NCI-H2196 (cell line): Measurements from ENCODE around the gene BRINP2.
"Not testable (repeated sequence)": the region's sequence is repeated elsewhere in the genome, so short reads cannot be mapped to it uniquely, and the experiment has no call there.

Source experiments
- DNase-seq: peaks from one replicate; lab custom pipeline; 2025; ENCODE audit not compliant: unreplicated experiment; lab: John Stamatoyannopoulos, UW

The BRINP2 gene

DNA sequence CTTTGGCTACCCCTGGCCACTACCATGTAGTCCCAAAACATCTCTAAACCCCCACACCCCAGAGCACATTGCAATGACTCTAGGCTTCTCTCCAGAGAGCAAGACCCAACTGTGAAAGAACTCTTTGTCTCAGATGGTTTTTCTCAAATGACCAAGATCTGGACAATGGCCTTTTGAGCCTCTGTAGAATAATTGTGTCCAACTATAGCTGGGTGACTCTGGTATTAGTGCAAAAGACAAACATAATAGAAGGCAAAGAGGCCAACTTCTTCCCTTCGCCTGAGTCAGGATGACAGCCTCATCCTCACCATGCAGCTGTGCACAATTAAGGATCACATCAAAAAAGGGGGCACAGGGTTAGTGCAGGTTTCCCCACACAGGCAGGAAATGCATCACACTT, 139.6 kb downstream of the BRINP2 start:
- no peak for DNase-seq

- no peak for DNase-seq
These were observed 140.4 kb downstream of the BRINP2 start for GRCh38 chr1:177311111-177311510.

- no peak for DNase-seq
These were observed 140.8 kb downstream of the BRINP2 start for GRCh38 chr1:177311586-177311985.

GRCh38 chr1:177315261-177315660, 144.5 kb downstream of the BRINP2 start:
- no peak for DNase-seq

DNA sequence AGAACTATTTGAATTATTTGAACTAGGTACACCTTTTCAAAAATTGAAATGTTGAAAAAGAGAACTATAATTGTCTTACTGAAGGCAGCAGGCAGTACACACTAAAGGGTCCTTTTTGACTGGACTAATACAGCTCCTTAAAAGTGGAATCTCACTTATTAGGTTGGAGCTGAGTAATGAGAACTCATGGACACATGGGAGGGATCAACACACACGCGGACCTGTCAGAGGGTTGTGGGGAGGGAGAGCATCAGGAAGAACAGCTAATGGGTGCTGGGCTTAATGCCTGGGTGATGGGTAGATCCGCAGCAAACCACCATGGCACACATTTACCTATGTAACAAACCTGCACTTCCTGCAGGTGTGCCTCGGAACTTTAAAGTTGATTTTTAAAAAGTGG, 145.0 kb downstream of the BRINP2 start:
- no peak for DNase-seq

- not testable (repeated sequence) for DNase-seq
These were observed 150.7 kb downstream of the BRINP2 start for GRCh38 chr1:177321434-177321833.

- no peak for DNase-seq
These were observed 157.5 kb downstream of the BRINP2 start for GRCh38 chr1:177328251-177328650.

GRCh38 chr1:177329871-177330270, 159.1 kb downstream of the BRINP2 start:
- DNase-seq = no peak
